Non-pigmented ciliary epithelial cell (primary cell): ENCODE measurements around the gene BHLHE40.
"Not testable (repeated sequence)": the region's sequence is repeated elsewhere in the genome, so short reads cannot be mapped to it uniquely, and the experiment has no call there.

ENCODE experiments used
- DNase-seq: peaks from one replicate; pipeline ENCODE4 v3.0.0-alpha.2; 2010; ENCODE audit warnings: low read depth

The BHLHE40 gene

GRCh38 chr3:4963669-4964570 lies 15.3 kb upstream of the BHLHE40 start:
- no peak for DNase-seq

- DNase-seq: not testable (repeated sequence)
These were observed 13.2 kb upstream of the BHLHE40 start for GRCh38 chr3:4966006-4966405.

DNA sequence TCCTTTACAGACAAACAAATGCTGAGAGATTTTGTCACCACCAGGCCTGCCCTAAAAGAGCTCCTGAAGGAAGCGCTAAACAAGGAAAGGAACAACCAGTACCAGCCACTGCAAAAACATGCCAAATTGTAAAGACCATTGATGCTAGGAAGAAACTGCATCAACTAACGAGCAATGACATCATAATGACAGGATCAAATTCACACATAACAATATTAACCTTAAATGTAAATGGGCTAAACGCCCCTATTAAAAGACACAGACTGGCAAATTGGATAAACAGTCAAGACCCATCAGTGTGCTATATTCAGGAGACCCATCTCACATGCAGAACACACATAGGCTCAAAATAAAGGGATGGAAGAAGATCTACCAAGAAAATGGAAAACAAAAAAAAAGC lies 11.6 kb upstream of the BHLHE40 start:
- DNase-seq: not testable (repeated sequence)

DNA sequence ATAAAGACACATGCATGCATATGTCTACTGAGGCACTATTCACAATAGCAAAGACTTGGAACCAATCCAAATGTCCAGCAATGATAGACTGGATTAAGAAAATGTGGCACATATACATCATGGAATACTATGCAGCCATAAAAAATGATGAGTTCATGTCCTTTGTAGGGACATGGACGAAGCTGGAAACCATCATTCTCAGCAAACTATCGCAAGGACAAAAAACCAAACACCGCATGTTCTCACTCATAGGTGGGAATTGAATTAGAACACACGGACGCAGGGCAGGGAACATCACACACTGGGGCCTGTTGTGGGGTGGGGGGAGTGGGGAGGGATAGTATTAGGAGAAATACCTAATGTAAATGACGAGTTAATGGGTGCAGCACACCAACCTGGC lies 7.8 kb upstream of the BHLHE40 start:
- DNase-seq: not testable (repeated sequence)

- DNase-seq: no peak
These were observed 7.4 kb upstream of the BHLHE40 start for GRCh38 chr3:4971838-4972237.

- DNase-seq: no peak
These were observed 6.3 kb upstream of the BHLHE40 start for GRCh38 chr3:4972652-4973643.

GRCh38 chr3:4974154-4974553 lies 5.1 kb upstream of the BHLHE40 start:
- no peak for DNase-seq

- no peak for DNase-seq
These were observed 3.1 kb upstream of the BHLHE40 start for GRCh38 chr3:4976109-4976508.

DNA sequence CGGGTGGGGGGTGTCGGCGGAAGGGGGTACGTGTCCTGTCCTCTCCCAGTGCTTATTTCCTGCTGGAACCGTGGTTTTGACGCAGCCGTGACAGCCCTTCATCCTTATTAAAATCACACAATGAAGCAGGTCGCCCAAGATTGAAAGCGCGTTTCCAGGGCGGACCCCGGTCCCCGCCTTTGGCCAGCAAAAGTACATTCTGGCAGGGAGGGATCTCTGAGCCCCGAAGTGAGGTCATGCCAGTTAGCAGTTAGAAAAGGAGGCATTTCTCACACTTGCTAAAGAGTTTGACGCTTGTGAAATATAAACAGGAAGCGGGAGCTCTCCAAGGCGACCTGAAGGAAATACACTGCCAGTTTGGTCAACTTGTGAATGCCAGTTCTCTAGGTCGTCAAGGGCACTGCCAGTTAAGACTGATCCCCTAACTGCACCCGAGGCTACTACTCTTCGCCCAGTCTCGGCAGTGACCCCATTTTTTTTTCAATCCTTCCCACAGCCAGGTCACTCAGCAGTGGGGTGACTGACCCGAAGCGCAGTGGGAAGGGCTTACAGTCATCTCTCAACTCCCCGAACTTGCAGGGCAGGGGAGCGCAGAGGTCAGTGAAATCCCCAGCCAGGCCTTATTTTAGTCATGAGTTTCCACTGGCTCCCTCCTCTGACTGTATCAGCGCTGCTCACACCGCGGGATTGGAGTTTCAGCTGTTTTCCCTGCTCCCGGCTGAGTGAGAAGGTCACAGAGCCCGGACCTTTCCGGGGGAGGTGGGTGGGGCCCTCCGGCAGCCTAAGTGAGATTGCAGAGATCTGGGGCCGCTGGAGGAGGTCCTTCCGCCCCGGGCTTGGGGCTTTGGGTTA lies 2.0 kb upstream of the BHLHE40 start:
- no peak for DNase-seq

DNA sequence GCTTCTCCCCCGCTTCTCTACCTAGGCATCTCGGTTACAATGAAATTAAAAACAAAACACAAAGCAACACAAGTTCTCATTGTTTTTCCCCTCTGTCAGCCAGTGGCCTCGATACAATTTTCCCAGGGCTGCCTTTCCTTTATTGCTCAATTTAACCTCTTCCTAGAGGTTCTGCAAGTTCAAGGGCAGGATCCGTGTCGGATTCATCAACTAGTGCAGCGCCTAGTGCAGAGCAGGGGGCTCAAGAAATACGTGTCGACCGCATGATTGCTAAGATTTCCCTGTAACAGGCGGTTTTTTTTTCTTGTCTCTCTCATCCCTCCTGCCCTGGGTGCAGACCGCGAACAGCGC lies 1.4 kb upstream of the BHLHE40 start:
- DNase-seq: no peak

DNA sequence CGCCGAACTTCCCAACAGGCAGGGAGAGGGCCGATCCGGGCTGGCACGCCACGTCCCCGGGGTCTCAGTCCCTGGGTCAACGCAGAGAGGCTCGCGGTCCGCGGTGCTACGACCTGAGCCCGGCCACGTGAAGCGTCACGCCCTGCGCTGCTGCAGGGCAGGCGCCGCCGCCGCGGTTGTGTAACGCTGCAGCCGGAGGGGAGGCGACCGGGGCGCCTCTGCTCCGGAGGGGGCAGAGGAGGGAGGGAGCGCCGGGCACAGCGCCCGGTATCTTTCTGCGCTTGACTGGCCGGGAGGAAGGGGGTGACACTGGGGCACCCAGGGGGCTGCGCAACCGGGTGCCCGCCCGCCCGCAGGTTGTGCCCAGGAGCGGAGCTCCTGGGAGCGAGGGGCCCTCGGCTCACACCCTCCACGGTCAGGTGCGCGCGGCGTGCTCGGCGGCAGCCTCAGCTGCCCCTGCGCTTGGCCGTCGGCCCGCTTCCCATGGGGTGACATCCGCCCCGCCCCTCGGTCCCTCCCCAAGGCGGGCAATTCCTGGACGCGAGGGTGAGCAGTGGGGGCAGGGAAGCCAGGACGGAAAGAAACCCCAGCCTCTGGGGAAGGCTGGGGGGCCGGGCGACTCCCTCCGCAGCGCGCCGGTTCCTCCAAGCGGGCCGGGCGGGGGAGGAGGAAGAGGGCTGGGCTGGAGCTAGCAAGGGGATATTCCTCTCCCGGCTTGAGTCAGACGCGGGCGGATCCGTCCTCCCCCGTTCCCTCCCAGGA lies 852 bp upstream of the BHLHE40 start:
- DNase-seq: peak; percentile 96

GRCh38 chr3:4978966-4979427 lies 240 bp upstream of the BHLHE40 start:
- peak; percentile 98 for DNase-seq

DNA sequence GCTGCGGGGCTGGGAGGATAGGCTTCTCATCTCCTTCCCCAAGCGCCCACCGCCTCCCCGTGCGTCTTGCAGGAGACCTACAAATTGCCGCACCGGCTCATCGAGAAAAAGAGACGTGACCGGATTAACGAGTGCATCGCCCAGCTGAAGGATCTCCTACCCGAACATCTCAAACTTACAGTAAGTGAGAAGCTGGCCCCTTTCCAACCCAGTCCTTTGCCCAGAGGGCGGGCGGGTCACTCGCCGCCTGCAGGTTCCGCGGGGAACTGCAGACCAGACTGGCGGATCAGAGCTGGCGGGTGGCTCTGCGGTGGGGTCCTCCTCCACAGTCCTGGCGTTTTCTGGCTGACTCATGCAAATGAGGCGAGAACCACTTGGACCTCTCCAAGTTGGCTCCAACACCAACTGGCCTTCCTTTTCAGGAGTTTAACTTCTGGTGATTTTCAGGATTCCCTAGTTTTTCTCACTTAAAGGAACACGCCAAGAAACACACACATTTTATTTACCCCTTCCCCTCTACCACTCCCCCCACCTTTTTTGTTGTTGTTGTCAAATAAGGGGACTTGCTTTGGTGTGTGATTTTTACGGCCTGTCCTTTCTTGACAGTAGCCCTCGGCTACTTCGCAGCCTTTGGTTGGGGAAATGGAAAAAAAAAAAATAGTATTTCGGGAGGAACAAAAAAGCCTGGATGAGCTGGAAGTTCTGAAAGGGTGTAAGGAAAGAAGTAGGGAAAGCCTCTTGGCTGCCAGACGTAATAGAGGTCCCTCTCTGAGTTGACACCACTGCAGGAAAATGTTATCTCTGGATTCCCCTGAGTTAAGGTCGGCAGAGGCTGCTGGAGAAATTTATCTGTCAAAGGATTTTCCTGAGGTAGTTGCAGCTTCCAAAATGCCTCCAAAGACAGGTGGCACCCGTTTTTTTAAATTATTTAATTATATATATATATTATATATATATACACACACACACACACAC lies 1.3 kb downstream of the BHLHE40 start:
- no peak for DNase-seq

- no peak for DNase-seq
These were observed 2.0 kb downstream of the BHLHE40 start for GRCh38 chr3:4981294-4981664.

GRCh38 chr3:4981665-4982494 lies 2.6 kb downstream of the BHLHE40 start:
- DNase-seq: no peak

GRCh38 chr3:4982773-4983738 lies 3.8 kb downstream of the BHLHE40 start:
- no peak for DNase-seq

DNA sequence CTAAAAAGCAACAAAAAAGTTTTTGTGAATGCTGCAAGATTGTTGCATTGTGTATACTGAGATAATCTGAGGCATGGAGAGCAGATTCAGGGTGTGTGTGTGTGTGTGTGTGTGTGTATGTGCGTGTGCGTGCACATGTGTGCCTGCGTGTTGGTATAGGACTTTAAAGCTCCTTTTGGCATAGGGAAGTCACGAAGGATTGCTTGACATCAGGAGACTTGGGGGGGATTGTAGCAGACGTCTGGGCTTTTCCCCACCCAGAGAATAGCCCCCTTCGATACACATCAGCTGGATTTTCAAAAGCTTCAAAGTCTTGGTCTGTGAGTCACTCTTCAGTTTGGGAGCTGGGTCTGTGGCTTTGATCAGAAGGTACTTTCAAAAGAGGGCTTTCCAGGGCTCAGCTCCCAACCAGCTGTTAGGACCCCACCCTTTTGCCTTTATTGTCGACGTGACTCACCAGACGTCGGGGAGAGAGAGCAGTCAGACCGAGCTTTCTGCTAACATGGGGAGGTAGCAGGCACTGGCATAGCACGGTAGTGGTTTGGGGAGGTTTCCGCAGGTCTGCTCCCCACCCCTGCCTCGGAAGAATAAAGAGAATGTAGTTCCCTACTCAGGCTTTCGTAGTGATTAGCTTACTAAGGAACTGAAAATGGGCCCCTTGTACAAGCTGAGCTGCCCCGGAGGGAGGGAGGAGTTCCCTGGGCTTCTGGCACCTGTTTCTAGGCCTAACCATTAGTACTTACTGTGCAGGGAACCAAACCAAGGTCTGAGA lies 4.7 kb downstream of the BHLHE40 start:
- DNase-seq: no peak
